SH-SY5Y (cell line): ENCODE data around the gene CACNA1B.

Experiments
- GATA2 ChIP-seq: IDR thresholded peaks from 2 replicates; pipeline ENCODE4 v1.6.1; 2011; ENCODE audit warnings: mild to moderate bottlenecking, low read depth, low read length
- GATA3 ChIP-seq: IDR thresholded peaks from 2 replicates; pipeline ENCODE4 v1.6.1; 2011; ENCODE audit warnings: low read depth, mild to moderate bottlenecking, low read length, moderate library complexity

CACNA1B gene

DNA sequence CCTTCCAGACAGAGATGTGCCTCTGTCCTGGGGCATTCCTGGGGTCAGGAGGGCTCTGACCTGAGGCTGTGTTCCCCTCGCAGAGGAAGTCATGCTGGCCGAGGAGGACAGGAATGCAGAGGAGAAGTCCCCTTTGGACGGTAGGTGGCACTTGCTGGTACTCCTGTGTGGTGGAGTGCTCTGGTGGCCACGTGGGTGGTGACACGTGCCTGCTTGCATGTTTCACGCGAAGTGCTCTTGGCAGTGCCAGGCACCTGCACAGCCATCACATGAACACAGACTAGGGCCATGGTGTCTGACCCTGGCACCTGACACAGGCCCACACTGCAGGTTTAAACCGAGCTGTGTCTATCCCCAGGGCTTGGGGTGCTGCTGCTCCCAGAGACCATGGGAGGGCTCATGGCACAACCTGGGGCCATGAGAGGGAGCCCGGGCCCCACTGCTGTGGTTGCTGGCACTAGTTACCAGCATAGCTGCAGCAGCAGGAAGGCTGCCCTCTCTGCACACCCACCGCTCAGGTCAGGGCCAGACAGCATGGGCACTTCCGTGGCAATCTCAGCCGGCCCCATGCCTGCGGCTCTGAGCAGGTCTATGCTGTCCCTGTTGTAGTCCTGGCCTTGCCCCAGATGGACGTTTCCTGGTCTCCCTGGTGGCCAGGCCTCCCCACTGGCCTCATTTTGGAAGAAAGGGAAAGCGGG lies 79.3 kb downstream of the CACNA1B start:
- TF ChIP-seq GATA3 (no peak), GATA2 (no peak)

DNA sequence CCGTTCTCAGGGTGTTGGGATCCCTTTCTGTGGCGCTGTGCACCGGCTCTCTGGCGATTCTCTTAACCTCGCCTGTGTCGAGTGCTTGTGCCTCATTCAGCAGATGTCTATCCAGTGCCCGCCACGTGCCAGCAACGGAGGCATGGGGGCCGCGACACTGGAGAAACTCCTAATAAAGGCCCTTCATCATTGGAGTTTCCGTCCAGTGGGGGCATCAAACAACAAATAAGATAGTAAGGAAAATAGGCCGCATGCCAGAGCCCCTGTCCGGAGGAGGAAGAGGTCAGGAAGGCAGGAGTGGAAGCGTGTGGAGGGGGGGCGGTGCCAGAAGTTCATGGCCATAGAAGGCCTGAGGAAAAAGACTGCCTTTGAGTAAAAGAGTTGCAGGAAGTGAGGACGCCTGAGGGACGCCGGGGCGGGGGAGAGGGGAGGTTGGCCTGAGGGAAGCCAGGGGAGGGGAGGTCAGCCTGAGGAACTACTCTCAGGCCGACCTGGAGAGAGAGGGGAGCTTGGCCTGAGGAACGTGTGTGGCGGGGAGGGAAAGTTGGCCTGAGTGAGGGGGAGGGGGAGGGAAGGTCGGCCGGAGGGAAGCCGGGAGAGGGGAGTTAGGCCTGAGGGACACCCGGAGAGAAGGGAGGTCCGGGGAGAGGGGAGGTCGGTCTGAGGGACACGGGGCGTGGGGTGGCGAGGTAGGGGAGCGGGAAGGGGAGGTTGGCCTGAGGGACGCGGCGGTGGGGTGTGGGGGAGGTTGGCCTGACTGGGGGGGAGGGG lies 82.2 kb downstream of the CACNA1B start:
- TF ChIP-seq GATA3 (no peak), GATA2 (no peak)

DNA sequence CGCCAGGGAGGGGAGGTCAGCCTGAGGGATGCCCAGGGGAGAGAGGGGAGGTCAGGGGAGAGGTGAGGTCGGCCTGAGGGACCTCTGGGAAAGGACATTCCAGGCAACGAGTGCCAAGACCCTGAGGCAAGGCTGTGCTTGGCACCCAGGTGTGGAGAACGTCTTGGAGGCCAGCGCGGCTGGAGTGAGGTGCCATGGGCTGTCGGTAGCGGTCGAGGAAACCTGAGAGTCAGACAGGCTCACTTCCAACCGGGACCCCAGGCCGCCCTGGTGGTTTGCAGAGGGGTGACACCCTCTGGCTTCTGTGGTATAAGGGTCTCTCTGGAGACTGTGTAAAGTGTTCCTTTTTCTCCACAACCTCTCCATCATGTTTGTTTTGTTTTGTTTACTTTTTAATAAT lies 82.9 kb downstream of the CACNA1B start:
- TF ChIP-seq GATA3, result no peak
- no peak for TF ChIP-seq GATA2

DNA sequence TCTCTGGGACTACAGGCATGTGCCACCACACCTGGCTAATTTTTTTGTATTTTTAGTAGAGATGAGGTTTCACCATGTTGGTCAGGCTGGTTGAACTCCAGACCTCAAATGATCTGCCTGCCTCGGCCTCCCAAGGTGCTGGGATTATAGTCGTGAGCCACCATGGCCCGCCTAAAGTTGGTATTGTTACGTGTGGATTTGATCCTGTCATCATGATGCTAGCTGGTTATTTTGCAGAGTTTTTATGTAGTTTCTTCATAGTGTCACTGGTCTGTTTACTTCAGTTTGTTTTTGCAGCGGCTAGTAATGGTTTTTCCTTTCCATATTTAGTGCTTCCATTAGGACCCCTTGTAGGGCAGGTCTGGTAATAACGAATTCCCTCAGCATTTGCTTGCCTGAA lies 85.9 kb downstream of the CACNA1B start:
- TF ChIP-seq GATA2, result no peak
- TF ChIP-seq GATA3, result no peak

DNA sequence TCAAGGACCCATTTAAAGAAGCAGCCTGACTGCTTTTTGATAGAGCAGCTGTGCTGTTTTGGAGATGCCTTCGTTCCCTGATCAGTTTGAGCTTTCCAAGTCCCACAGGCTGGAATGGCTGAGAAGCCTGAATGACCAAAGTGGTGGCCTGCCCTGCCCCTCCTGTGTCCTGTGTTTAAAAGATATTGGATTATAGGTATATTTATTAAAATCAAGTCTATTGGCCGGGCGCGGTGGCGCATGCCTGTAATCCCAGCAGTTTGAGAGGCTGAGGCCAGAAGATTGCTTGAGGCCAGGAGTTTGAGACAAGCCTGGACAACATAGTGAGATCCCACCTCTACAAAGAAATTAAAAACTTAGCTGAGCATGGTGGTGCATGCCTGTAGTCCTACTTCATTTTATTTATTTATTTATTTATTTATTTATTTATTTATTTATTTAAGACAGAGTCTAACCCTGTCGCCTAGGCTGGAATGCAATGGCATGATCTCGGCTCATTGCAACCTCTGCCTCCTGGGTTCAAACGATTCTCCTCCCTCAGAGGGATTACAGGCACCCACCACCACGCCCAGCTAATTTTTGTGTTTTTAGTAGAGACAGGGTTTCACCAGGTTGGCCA lies 87.7 kb downstream of the CACNA1B start:
- TF ChIP-seq GATA2 (no peak), GATA3 (no peak)

DNA sequence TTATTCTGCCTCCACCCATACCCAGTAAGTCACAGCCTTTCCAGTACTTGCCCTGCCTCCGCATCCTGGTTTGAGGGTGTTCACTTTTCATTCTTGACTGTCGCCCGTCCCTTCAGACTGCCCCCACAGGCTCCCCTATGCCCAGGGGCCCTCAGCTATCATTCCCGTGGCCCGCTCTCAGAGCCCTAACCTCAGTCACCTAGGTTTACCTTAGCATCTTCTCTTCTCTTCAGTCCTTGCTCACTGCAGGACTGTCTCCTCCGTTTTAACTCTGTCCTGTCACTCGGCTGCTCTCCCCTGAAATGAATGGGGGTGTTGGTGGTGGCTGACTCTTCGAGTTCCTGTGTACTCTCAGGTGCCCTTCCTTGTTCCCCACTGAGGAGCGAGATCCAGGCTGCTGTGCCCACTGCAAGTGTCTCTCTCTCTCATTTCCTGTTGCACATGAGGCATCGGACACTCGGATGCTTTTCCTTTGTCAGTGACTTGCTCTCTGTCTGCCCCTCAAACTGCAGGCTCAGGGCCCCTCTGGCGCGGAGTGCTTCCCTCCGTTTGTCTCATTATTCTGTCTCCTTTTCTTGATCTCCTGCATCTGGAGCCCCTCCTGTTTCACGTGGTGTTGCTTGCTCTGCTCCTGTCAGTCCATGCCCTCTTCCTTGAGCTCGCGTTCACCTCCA lies 89.8 kb downstream of the CACNA1B start:
- TF ChIP-seq GATA3 (no peak), GATA2 (no peak)

DNA sequence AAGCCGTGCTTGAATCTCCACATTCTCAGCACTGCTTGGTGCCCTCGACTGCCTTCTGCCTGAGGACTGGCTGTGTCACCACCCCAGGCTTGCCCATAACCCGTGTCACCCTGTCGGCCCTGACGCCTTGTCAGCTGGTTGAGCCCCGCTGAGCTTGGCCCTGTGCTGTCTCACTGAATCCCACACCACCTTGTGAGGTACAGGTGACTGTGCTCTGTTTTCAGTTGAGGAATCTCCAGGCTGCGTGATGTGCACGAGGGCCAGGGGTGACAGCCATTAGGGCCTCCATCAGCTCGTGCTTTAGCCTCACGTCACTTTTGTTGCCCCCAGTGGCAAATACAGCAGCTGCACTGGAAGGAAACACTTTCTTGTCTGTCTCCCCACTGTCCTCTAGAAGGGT lies 90.7 kb downstream of the CACNA1B start:
- TF ChIP-seq GATA3, result no peak
- no peak for TF ChIP-seq GATA2

DNA sequence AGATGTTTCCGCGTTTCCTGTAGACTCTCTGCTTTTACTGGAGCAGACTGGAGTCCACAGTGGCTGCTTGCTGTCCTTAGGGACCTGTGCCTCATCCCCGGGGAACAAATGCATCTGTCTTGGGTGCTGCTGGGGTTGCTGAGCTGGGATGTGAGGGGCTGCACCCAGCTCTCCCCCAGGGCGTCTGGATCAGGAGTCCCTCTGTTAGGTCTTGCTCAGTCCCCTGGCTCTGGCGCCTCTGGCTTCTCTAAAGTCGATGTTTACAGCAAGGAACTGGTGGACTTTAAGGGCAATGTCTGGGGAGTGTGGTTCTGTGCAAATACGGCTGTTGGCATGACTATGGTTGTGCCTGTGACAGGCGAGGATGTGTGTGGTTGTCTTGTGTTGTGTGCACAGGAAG lies 91.4 kb downstream of the CACNA1B start:
- no peak for TF ChIP-seq GATA2

DNA sequence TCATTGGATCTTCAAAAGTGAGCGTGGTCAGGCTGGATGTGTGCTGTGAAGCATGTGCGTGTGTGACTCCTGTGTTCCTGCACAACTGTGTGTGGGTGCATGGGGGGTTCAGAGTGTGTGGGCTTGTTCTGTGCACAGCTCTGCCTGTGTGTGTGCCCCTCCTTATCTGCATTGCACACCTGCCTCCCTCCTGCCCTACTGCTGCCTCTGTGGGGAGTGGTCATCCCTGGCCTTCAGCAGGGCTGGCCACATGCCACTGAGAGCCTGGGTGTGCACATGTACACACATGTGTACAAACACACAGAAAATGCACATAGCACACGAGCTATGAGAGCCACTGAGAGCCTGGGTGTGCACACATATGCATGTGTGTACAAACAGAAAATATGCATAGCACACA lies 92.1 kb downstream of the CACNA1B start:
- TF ChIP-seq GATA3, result no peak
- TF ChIP-seq GATA2, result no peak

DNA sequence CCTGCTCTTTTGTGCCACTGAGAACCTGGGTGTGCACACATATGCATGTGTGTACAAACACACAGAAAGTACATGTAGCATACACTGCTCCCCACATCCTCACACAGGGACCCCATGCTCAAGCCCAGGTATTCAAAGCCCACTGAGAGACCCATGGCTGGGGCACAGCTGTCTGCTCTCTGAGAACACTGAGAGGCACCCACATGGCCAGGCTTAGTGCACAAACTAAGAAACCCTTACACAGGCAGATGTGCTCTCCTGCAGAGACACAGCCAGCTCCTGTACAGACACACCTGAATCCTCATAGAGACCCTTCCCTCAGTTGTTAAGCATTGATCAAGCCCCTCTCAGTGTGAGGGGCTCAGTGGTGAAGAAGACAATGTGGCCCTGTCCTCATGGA lies 92.5 kb downstream of the CACNA1B start:
- TF ChIP-seq GATA2, result no peak
- TF ChIP-seq GATA3, result no peak

DNA sequence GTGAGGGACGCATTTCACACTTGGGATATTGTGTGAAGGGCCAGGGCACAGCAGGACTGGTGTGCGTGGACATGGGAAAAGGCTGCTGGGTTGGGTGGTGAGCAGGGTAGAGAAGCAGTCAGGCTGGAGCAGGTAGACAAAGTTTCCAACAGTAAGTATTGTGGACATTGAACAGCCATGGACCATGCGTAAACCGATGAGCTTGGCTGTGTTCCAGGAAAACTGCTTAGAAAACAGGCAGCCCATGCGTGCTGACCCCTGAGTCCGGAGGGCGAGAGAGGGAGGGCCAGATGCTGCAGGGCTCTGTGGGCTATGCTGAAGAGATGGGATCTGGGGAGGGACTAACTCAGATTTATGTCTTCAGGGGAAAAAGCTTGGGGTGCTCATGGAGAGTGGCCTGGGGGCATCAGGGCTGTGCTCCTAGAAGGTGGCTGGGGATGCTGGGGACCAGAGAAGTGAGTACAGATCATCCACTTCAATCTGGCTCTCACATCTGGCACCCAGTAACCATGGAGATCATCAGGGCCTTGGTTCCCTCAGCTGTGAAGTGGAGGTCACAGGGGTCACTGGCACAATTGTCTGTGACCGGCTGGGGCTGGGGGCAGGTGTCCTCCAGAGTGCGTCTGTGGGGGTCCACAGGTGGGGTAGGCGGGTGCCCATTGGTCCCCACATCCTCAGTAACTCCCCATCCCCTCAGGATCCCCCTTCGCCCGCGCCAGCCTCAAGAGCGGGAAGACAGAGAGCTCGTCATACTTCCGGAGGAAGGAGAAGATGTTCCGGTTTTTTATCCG lies 93.3 kb downstream of the CACNA1B start:
- TF ChIP-seq GATA3, result no peak
- TF ChIP-seq GATA2, result peak; percentile 61

DNA sequence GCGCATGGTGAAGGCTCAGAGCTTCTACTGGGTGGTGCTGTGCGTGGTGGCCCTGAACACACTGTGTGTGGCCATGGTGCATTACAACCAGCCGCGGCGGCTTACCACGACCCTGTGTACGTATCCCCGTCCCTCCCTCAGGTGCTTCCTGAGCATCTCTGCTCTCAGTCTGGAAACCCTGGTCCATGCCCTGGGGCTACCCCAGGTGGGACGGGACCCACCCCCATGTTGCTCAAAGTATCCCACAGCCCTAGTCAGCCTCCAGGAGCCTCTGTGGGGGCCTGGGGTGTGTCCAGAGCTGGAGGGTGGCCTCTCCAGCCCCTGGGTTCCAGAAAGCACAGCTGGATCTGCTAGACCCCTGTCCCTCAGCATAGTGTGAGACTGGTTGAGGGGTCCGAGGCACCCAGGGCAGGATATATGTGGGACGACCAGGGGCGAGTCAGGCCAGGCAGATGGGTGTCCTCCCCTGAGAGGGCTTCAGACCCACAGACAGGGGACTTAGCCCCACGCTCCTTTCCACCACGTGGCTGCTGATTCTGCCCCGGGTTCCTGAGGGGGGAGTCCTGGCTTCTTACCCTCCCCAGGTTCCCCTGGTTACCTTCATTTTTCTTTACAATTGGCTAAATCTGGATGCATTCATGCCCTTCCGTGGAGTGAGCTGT lies 94.0 kb downstream of the CACNA1B start:
- no peak for TF ChIP-seq GATA2
- TF ChIP-seq GATA3, result no peak

DNA sequence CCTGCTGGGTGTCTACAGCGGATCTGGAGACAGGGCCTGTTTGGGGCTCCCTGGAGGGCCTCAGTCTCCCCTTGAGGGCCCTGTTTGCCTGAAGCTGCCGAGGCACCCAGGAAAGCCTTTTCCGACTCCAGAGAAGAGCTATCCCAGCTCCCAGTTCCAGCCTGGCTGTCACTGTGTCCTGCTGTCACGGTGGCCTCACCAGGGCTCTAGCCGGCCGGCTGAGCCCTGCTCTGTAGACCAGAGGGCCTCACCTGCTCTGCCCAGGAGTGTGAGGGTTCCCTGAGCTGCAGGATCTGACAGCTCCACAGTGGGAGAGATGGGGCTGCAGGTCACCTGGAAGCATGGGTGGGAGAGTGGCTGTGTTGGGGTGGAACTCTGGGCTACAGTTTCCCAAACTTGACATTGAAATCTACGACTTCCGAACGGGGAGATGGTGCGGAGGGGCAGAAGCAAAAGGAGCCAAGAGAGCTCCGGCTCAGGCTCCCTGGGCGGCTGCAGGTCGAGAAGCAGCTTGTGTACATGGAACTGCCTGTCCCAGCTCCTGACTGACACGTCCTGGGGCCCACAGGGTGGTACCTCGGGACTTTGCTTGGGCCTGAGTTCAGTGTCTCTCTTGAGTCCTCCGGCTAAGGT lies 94.9 kb downstream of the CACNA1B start:
- TF ChIP-seq GATA3, result no peak
- TF ChIP-seq GATA2, result no peak
